NCI-H526 (cell line): ENCODE results near the gene AVPI1.
A peak's percentile ranks its signal among the peaks of the same experiment; 100 is the strongest.

ENCODE experiments used
- DNase-seq, 2 experiments: peaks; one replicate each; lab custom pipeline; 2025; lab: John Stamatoyannopoulos, UW

AVPI1 gene

GRCh38 chr10:97686962-97687784, at the start of gene AVPI1:
Gene AVPI1, minus strand, starts transcription at chr10:97687241. Its CDS starts 7,336 bp downstream, at chr10:97679905.
- peak; percentile 78 to 94 for DNase-seq

- no peak for DNase-seq
These were observed 49.4 kb upstream of the AVPI1 start for GRCh38 chr10:97736403-97736901.

- no peak for DNase-seq
These were observed 47.0 kb upstream of the AVPI1 start for GRCh38 chr10:97734021-97734420.

- DNase-seq: no peak
These were observed 46.2 kb upstream of the AVPI1 start for GRCh38 chr10:97733256-97733655.

GRCh38 chr10:97732052-97732359, 45.0 kb upstream of the AVPI1 start:
- no peak for DNase-seq

- DNase-seq: peak; percentile 30 to 71
These were observed 44.5 kb upstream of the AVPI1 start for GRCh38 chr10:97731346-97732051.

- no peak for DNase-seq
These were observed 42.0 kb upstream of the AVPI1 start for GRCh38 chr10:97729014-97729413.

- no peak for DNase-seq
These were observed 39.7 kb upstream of the AVPI1 start for GRCh38 chr10:97726636-97727178.

- no peak for DNase-seq
These were observed 37.4 kb upstream of the AVPI1 start for GRCh38 chr10:97724341-97724941.

- DNase-seq: no peak
These were observed 36.0 kb upstream of the AVPI1 start for GRCh38 chr10:97723001-97723400.

- no peak for DNase-seq
These were observed 35.1 kb upstream of the AVPI1 start for GRCh38 chr10:97721871-97722780.

- no peak for DNase-seq
These were observed 32.6 kb upstream of the AVPI1 start for GRCh38 chr10:97719602-97720001.

- peak in 1 of 2 experiments; percentile 52 for DNase-seq
These were observed 31.7 kb upstream of the AVPI1 start for GRCh38 chr10:97718659-97719142.

- no peak for DNase-seq
These were observed 31.1 kb upstream of the AVPI1 start for GRCh38 chr10:97718178-97718577.

- no peak for DNase-seq
These were observed 30.6 kb upstream of the AVPI1 start for GRCh38 chr10:97717627-97718026.

- DNase-seq: no peak
These were observed 28.3 kb upstream of the AVPI1 start for GRCh38 chr10:97715259-97715874.

GRCh38 chr10:97714401-97715258, 27.6 kb upstream of the AVPI1 start:
- DNase-seq: peak in 1 of 2 experiments; percentile 59

GRCh38 chr10:97713826-97714400, 26.9 kb upstream of the AVPI1 start:
- peak in 1 of 2 experiments; percentile 64 for DNase-seq

GRCh38 chr10:97713339-97713825, 26.3 kb upstream of the AVPI1 start, which contains the start of gene MARVELD1:
Gene MARVELD1, plus strand, starts transcription at chr10:97713730. Its CDS starts 147 bp downstream, at chr10:97713877.
- DNase-seq: peak in 1 of 2 experiments; percentile 52
